ENCODE data around the gene LNP1. TPM values are rescaled to one million over a fixed set of nuclear protein-coding genes. Genes with fewer than 3 reads are reported as not detected.

Gene LNP1
- total and polyA plus RNA-seq, 8 donors, result 1.1 to 2.4 (median 1.5) TPM

GRCh38 chr3:100416863-100417262 is 15.5 kb downstream of the LNP1 start:
- Histone ChIP-seq H3K4me1 (peaks cover 0 to 5% (median 0%) of the 10 kb centered on the region in 3 donors), H3K9me3 (no peaks in the 10 kb centered on the region), H3K27ac (no peak overlapping the region), H3K27me3 (no peaks in the 10 kb centered on the region), H3K36me3 (no peaks in the 10 kb centered on the region), H3K4me3 (no peak overlapping the region)
- ATAC-seq, result no peak
- no peak for DNase-seq
- 32 to 33% methylated on average over 1 of the region's 1 CpG for WGBS, 2 donors
- intact Hi-C loops (cut with DNase I), result no loop called here
- TF ChIP-seq, protein P1, sequence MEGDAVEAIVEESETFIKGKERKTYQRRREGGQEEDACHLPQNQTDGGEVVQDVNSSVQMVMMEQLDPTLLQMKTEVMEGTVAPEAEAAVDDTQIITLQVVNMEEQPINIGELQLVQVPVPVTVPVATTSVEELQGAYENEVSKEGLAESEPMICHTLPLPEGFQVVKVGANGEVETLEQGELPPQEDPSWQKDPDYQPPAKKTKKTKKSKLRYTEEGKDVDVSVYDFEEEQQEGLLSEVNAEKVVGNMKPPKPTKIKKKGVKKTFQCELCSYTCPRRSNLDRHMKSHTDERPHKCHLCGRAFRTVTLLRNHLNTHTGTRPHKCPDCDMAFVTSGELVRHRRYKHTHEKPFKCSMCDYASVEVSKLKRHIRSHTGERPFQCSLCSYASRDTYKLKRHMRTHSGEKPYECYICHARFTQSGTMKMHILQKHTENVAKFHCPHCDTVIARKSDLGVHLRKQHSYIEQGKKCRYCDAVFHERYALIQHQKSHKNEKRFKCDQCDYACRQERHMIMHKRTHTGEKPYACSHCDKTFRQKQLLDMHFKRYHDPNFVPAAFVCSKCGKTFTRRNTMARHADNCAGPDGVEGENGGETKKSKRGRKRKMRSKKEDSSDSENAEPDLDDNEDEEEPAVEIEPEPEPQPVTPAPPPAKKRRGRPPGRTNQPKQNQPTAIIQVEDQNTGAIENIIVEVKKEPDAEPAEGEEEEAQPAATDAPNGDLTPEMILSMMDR (IDR thresholded peaks at IDR 0.05), result no peak
- FAIRE-seq, result no peak

GRCh38 chr3:100419406-100419805 is 18.1 kb downstream of the LNP1 start:
- no peaks in the 10 kb centered on the region for H3K36me3 ChIP-seq
- TF ChIP-seq, protein P1 (IDR thresholded peaks at IDR 0.05), result no peak
- ATAC-seq (no peak), FAIRE-seq (no peak), DNase-seq (no peak)
- no peaks in the 10 kb centered on the region for H3K9me3 ChIP-seq
- H3K4me1 ChIP-seq, result peaks cover 0 to 5% (median 0%) of the 10 kb centered on the region in 3 donors
- WGBS, 2 donors, result 94 to 96% methylated on average over 1 of the region's 1 CpG
- intact Hi-C loops (cut with DNase I), result no loop called here
- no peak overlapping the region for H3K4me3 ChIP-seq
- H3K27ac ChIP-seq, result no peak overlapping the region
- no peaks in the 10 kb centered on the region for H3K27me3 ChIP-seq

DNA sequence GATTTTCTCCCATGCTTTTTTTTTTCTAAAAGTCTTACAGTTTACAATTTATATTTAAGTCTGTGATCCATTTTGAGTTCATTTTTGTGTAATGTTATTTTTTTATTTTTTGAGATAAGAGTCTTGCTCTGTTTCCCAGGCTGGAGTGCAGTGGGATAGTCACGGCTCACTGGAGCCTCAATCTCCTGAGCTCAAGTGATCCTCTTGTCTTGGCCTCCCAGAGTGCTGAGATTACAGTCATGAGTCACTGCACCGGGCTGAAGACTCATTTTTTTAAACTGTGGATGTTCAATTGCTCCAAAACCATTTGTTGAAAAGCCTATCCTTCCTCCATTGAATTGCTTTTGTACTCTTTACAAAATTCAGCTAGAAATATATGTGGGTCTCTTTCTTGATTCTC is 19.5 kb downstream of the LNP1 start:
- 88 to 95% methylated on average over 2 of the region's 2 CpGs for WGBS, 2 donors
- Histone ChIP-seq H3K36me3 (no peaks in the 10 kb centered on the region), H3K27me3 (no peaks in the 10 kb centered on the region), H3K9me3 (no peaks in the 10 kb centered on the region), H3K4me1 (peaks cover 0 to 4% (median 0%) of the 10 kb centered on the region in 3 donors), H3K27ac (no peak overlapping the region), H3K4me3 (no peak overlapping the region)
- DNase-seq (no peak), FAIRE-seq (no peak), ATAC-seq (no peak)
- TF ChIP-seq, protein P1 (IDR thresholded peaks at IDR 0.05), result no peak
- intact Hi-C loops (cut with DNase I), result no loop called here

DNA sequence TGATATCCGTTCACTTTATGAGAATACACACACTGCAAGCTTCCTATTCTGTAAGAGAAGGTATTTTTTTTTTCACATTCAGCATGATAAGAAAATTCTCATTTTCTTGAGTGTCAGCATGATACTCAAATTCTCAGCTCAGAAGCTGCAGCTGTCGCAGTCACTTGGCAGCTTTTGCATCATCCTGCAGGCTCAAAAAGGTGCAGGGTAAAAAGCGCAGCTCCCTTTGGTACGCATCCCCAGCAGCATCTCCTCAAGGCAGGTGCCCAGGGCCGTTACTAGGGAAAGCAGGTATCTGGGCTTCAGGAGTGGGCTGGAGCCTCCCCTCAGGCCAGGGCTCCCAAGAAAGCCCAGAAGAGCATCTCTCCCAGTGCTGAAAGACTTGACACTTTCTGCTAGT is 22.3 kb downstream of the LNP1 start:
- intact Hi-C loops (cut with DNase I), result no loop called here
- H3K9me3 ChIP-seq, result no peaks in the 10 kb centered on the region
- H3K27me3 ChIP-seq, result no peaks in the 10 kb centered on the region
- TF ChIP-seq, protein P1 (IDR thresholded peaks at IDR 0.05), result no peak
- H3K36me3 ChIP-seq, result no peaks in the 10 kb centered on the region
- no peak overlapping the region for H3K27ac ChIP-seq
- H3K4me1 ChIP-seq, result no peaks in the 10 kb centered on the region
- no peak for ATAC-seq
- no peak for DNase-seq
- H3K4me3 ChIP-seq, result no peak overlapping the region
- FAIRE-seq, result no peak
- WGBS, 2 donors, result 91 to 96% methylated on average over 5 of the region's 5 CpGs

DNA sequence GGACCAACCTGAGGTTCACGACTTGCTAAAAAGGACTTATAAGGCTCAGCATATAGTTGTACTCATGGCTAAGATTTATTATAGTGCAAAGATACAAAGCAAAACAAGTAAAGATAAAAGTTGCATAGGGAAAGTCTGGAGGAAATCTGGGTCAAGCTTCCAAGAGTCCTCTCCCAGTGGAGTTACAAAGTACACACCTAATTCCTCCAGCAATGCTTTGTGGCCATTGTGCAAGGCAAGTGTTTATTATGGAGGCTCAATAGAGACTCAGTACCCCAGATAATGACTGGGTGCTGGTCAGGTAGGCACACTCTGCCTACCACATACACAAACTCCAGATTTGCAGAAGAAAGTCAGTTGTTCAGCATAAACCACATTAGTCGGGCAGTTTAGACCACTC is 22.9 kb downstream of the LNP1 start:
- H3K9me3 ChIP-seq, result no peaks in the 10 kb centered on the region
- TF ChIP-seq, protein P1 (IDR thresholded peaks at IDR 0.05), result no peak
- no peak overlapping the region for H3K4me3 ChIP-seq
- H3K36me3 ChIP-seq, result no peaks in the 10 kb centered on the region
- ATAC-seq (no peak), DNase-seq (no peak), FAIRE-seq (no peak)
- no peak overlapping the region for H3K27ac ChIP-seq
- H3K4me1 ChIP-seq, result no peaks in the 10 kb centered on the region
- intact Hi-C loops (cut with DNase I), result no loop called here
- no peaks in the 10 kb centered on the region for H3K27me3 ChIP-seq
- WGBS, 2 donors, result 92 to 94% methylated on average over 2 of the region's 2 CpGs

Data from pancreas (tissue), 10 donors.